ENCODE measurements around the gene RGS6. TPM values are rescaled to one million over a fixed set of nuclear protein-coding genes. Genes with fewer than 3 reads are reported as not detected.
A peak's percentile ranks its signal among the peaks of the same experiment; 100 is the strongest.

The RGS6 gene
- total and polyA plus RNA-seq, 7 donors, result 0.79 to 8.0 (median 1.6) TPM; not detected in 2

GRCh38 chr14:72613231-72613974 is 681.2 kb downstream of the RGS6 start:
- no peak for DNase-seq
- no peak for TF ChIP-seq EP300 (IDR thresholded peaks at IDR 0.05)
- no peak for TF ChIP-seq CTCF (IDR thresholded peaks at IDR 0.05)
- Histone ChIP-seq H3K4me3 (no peak overlapping the region), H3K9me3 (no peaks in the 10 kb centered on the region), H3K27ac (no peak overlapping the region), H3K36me3 (no peaks in the 10 kb centered on the region), H3K4me1 (peaks cover 0 to 22% (median 8%) of the 10 kb centered on the region in 4 donors), H3K27me3 (no peaks in the 10 kb centered on the region)
- 68 to 82% methylated on average over 13 of the region's 13 CpGs for WGBS, 2 donors
- intact Hi-C loops (cut with DNase I), result no loop called here

- no peaks in the 10 kb centered on the region for H3K36me3 ChIP-seq
- no peak overlapping the region for H3K27ac ChIP-seq
- peaks cover 0 to 22% (median 8%) of the 10 kb centered on the region in 4 donors for H3K4me1 ChIP-seq
- intact Hi-C loops (cut with DNase I), result no loop called here
- no peaks in the 10 kb centered on the region for H3K27me3 ChIP-seq
- WGBS, 2 donors, result 84 to 89% methylated on average over 2 of the region's 2 CpGs
- TF ChIP-seq POLR2A (IDR thresholded peaks at IDR 0.05) (no peak), CTCF (IDR thresholded peaks at IDR 0.05) (no peak), EP300 (IDR thresholded peaks at IDR 0.05) (no peak), POLR2AphosphoS5 (IDR thresholded peaks at IDR 0.05) (no peak)
- DNase-seq, result no peak
- H3K9me3 ChIP-seq, result no peaks in the 10 kb centered on the region
- H3K4me3 ChIP-seq, result no peak overlapping the region
These were observed 681.7 kb downstream of the RGS6 start for GRCh38 chr14:72613975-72614319.

DNA sequence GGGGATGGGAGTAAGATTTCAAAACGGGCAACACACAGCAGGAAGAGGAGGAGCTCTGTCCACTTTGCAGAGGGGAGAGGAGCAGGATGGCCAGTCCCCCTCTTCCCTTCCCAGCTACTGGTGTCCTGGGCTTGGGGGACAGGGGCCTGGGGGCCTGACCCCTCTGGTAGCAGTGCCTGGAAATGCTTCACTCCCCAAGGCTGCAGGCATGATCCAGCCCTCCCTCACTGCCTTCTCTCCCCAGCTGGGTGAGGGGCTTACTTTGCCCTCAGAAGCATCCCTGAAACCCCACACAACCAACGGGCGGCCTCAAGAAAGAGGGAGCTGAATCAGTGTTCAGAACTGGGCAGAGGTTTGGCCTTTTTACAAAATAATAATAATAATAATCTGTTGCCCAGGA is 682.1 kb downstream of the RGS6 start:
- WGBS, 2 donors, result 77 to 80% methylated on average over 3 of the region's 3 CpGs
- DNase-seq, result no peak
- H3K4me1 ChIP-seq, result peaks cover 0 to 22% (median 8%) of the 10 kb centered on the region in 4 donors
- H3K36me3 ChIP-seq, result no peaks in the 10 kb centered on the region
- H3K27ac ChIP-seq, result no peak overlapping the region
- TF ChIP-seq POLR2A (IDR thresholded peaks at IDR 0.05) (no peak), EP300 (IDR thresholded peaks at IDR 0.05) (no peak), POLR2AphosphoS5 (IDR thresholded peaks at IDR 0.05) (no peak), CTCF (IDR thresholded peaks at IDR 0.05) (no peak)
- intact Hi-C loops (cut with DNase I), result no loop called here
- H3K9me3 ChIP-seq, result no peaks in the 10 kb centered on the region
- H3K4me3 ChIP-seq, result no peak overlapping the region
- H3K27me3 ChIP-seq, result no peaks in the 10 kb centered on the region

GRCh38 chr14:72614891-72615415 is 682.7 kb downstream of the RGS6 start:
- intact Hi-C loops (cut with DNase I), result no loop called here
- 89 to 90% methylated on average over 11 of the region's 11 CpGs for WGBS, 2 donors
- Histone ChIP-seq H3K36me3 (no peaks in the 10 kb centered on the region), H3K27me3 (no peaks in the 10 kb centered on the region), H3K4me3 (no peak overlapping the region), H3K4me1 (peaks cover 0 to 22% (median 8%) of the 10 kb centered on the region in 4 donors), H3K27ac (peak overlapping the region in 1 of 4 donors; percentile 38), H3K9me3 (no peaks in the 10 kb centered on the region)
- no peak for TF ChIP-seq EP300 (IDR thresholded peaks at IDR 0.05)
- no peak for TF ChIP-seq CTCF (IDR thresholded peaks at IDR 0.05)
- no peak for TF ChIP-seq POLR2A (IDR thresholded peaks at IDR 0.05)
- no peak for TF ChIP-seq POLR2AphosphoS5 (IDR thresholded peaks at IDR 0.05)
- DNase-seq, result no peak
